Kasumi-1 (cell line): ENCODE data around the gene CNDP1.
"Not testable (repeated sequence)": the region's sequence is repeated elsewhere in the genome, so short reads cannot be mapped to it uniquely, and the experiment has no call there.

Experiments
- DNase-seq, 2 experiments: peaks; one replicate each; lab custom pipeline; 2025; lab: John Stamatoyannopoulos, UW

Gene CNDP1

GRCh38 chr18:74546007-74546406 lies 11.7 kb downstream of the CNDP1 start:
- no peak for DNase-seq

- no peak for DNase-seq
Observed at GRCh38 chr18:74546751-74547530, 12.6 kb downstream of the CNDP1 start.

- DNase-seq: no peak
Observed at GRCh38 chr18:74547860-74548259, 13.6 kb downstream of the CNDP1 start.

GRCh38 chr18:74549591-74550104 lies 15.3 kb downstream of the CNDP1 start:
- DNase-seq: no peak

GRCh38 chr18:74550886-74551285 lies 16.6 kb downstream of the CNDP1 start:
- DNase-seq: no peak

- DNase-seq: no peak
Observed at GRCh38 chr18:74551452-74551851, 17.2 kb downstream of the CNDP1 start.

GRCh38 chr18:74551936-74552555 lies 17.7 kb downstream of the CNDP1 start:
- peak; percentile 89 to 93 for DNase-seq

GRCh38 chr18:74556126-74556525 lies 21.8 kb downstream of the CNDP1 start:
- DNase-seq: no peak

- no peak for DNase-seq
Observed at GRCh38 chr18:74558096-74558495, 23.8 kb downstream of the CNDP1 start.

GRCh38 chr18:74562131-74562730 lies 27.9 kb downstream of the CNDP1 start:
- DNase-seq: no peak

- no peak for DNase-seq
Observed at GRCh38 chr18:74562775-74563174, 28.5 kb downstream of the CNDP1 start.

GRCh38 chr18:74563999-74564398 lies 29.7 kb downstream of the CNDP1 start:
- DNase-seq: no peak

- not testable (repeated sequence) for DNase-seq
Observed at GRCh38 chr18:74565164-74565563, 30.9 kb downstream of the CNDP1 start.

- DNase-seq: not testable (repeated sequence)
Observed at GRCh38 chr18:74565993-74566392, 31.7 kb downstream of the CNDP1 start.

GRCh38 chr18:74567822-74568221 lies 33.5 kb downstream of the CNDP1 start:
- DNase-seq: peak; percentile 21 to 48

GRCh38 chr18:74569401-74569800 lies 35.1 kb downstream of the CNDP1 start:
- DNase-seq: no peak

GRCh38 chr18:74570266-74570665 lies 36.0 kb downstream of the CNDP1 start:
- DNase-seq: no peak

- no peak for DNase-seq
Observed at GRCh38 chr18:74571895-74572680, 37.8 kb downstream of the CNDP1 start.

GRCh38 chr18:74573053-74573452 lies 38.8 kb downstream of the CNDP1 start:
- no peak for DNase-seq

GRCh38 chr18:74574916-74575315 lies 40.6 kb downstream of the CNDP1 start:
- DNase-seq: no peak

GRCh38 chr18:74577019-74577418 lies 42.7 kb downstream of the CNDP1 start:
- DNase-seq: no peak

- no peak for DNase-seq
Observed at GRCh38 chr18:74579496-74580065, 45.3 kb downstream of the CNDP1 start.
